SHP77 (cell line): Measurements from ENCODE around the gene FTCD.
"Not testable (repeated sequence)": the region's sequence is repeated elsewhere in the genome, so short reads cannot be mapped to it uniquely, and the experiment has no call there.

Experiments
- DNase-seq, 2 experiments: peaks; one replicate each; lab custom pipeline; 2025; lab: John Stamatoyannopoulos, UW

FTCD gene

GRCh38 chr21:46171996-46172862 is 16.9 kb upstream of the FTCD start:
- DNase-seq = no peak

- no peak for DNase-seq
These were observed 16.2 kb upstream of the FTCD start for GRCh38 chr21:46171585-46171984.

GRCh38 chr21:46170436-46171193 is 15.2 kb upstream of the FTCD start:
- DNase-seq = not testable (repeated sequence)

DNA sequence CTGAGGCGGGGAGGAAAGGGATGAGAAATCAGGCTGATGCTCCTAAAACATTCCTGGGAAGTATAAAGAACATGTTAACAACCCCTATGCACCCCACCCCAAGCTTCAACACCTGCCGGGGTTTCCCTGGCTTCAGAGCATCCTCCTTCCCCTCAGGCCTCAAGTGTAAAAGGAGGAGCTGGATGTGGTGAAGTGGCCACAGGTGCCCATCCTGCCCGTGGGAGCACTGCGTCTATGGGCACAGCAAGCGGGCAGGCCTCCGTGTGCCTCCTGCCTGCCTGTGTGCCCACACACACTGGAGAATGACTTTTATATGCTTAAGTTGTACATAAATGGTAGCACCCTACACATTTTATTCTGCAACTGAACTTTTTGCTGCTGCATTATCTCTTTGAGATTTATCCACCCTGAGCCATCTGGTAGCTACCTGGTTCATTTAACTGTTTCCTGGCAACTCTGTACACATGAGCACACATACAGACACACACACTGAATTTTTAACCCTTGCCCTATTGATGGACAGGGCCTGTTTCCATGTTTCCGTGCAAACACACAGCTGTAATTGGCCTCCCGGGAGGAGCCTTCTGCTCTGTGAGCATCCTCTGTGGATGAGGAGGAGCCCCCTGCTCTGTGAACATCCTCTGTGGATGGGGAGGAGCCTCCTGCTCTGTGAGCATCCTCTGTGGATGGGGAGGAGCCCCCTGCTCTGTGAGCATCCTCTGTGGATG is 13.4 kb upstream of the FTCD start:
- no peak for DNase-seq

- DNase-seq = no peak
These were observed 12.9 kb upstream of the FTCD start for GRCh38 chr21:46168238-46168637.

- no peak for DNase-seq
These were observed 9.7 kb upstream of the FTCD start for GRCh38 chr21:46165098-46165497.

- DNase-seq = no peak
These were observed 8.0 kb upstream of the FTCD start for GRCh38 chr21:46163380-46163779.

- no peak for DNase-seq
These were observed 6.5 kb upstream of the FTCD start for GRCh38 chr21:46161633-46162592.

DNA sequence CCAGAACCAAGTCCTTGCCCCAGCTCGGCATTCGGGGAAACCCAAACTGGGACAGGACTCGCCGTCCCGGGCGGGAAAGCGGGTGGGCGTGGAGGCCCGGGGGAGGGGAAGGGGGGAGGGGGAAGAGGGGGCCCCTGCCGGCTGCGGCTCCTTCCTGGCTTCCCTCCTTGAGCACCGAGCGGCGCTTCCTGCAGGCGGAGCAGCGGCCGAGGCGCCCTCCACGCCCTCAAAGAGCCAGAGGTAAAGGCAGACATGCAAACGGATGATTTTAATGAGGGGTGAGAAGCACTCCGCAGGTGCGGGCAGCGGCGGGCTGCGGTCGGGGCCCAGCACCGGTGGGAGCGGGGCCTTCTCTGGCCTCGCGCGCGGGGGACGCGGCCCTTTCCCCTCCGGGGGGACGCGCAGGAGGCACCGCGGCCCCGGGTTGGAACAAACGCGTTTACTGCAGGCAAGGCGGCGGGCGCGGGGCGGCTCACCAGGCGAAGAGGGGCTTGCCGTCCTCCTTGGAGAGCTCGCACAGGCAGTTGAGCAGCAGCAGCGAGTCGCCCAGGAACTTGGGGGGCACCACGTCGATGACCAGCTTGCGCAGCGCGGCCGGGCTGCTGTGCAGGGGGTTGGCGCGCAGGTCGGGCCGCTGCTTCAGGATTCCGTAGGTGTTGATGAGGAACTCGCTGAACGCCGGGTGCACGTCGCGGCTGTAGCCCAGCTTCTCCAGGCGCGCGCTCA is 5.7 kb upstream of the FTCD start:
- no peak for DNase-seq

- DNase-seq = no peak
These were observed 5.2 kb upstream of the FTCD start for GRCh38 chr21:46160657-46160906.

DNA sequence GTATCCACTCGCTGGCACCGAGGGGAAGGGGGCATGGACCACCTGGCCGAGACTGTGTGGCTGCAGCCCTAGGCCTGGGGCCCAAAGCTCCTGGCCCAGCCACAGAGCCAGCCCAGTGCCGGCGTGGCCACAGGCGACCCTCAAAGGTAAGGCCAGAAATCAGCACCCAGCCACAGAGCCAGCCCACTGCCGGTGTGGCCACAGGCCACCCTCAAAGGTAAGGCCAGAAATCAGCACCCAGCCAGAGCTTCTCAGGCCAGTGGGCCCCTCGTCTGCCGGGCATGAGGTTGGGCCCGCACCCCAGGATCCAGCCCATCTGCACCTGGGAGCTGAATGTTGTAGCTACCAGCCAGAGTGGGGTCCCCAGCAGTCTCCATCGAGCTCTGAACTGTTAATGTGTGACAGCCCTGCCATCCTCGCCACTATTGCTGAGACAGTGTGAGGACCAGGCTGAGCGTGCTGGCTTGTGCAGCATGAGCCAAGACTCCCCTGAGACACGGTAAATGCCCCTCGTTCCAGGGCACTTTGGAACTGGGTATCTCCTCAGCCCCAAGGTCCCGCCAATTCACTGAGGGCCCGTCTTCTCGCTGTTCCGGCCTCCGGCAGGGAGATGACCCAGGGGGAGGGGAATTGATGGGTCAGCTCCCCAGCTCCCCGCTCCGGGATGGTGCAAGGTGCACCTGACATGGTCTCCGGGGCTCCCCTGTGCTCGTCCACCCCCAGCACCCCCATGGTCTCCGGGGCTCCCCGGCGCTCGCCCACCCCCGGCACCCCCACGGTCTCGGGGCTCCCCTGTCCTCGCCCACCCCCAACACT is 4.7 kb upstream of the FTCD start:
- no peak for DNase-seq

DNA sequence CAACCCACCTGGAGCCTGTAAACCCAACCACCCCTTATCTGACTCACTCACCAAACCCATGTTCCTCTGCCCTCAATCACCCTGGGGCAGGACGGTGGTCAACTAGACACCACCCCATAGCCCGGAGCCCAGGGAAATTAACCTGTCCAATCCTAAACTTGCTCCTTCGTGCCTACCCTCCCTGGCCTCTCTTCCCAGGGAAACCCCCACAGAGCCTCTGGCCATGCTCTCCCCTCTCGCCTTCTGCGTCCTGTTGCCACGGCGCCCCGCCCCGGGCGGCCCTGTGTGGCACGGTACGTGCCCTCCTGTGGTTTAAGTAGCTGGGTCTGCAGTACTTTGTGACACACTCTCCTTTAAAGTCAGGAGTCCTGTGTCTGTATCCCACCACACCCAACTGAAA is 4.0 kb upstream of the FTCD start:
- no peak for DNase-seq

DNA sequence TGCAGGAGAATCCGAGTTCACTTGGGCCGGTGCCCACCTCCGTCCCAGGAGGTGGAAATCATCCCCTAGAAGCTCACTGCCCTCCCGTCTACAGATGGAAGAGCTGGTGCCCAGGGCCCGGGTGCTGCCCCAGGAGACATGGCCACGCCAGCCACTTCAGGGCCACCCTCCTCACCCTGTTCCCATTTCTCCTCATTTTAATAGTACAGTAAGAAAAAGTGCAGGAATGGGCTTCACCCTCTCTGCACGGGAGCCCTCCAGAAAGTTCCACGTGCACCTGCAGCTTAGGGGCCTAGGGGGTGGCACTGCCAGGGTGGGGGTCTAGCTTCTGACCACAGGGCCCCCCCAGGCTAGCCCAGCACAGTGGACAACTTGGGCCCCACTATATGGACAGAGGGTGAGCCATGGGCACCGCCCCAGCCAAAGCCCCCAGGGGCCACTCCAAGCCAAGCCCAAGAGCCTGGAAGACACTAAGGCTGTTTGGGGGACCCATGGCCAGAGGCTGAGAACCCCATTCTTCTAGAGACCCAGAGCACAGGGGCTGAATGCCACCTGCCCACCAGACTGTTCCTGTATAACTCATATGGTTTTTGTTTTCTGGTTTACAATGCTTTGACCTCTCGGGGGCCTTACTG is 3.4 kb upstream of the FTCD start:
- DNase-seq = no peak

GRCh38 chr21:46157987-46158451 is 2.6 kb upstream of the FTCD start:
- no peak for DNase-seq

DNA sequence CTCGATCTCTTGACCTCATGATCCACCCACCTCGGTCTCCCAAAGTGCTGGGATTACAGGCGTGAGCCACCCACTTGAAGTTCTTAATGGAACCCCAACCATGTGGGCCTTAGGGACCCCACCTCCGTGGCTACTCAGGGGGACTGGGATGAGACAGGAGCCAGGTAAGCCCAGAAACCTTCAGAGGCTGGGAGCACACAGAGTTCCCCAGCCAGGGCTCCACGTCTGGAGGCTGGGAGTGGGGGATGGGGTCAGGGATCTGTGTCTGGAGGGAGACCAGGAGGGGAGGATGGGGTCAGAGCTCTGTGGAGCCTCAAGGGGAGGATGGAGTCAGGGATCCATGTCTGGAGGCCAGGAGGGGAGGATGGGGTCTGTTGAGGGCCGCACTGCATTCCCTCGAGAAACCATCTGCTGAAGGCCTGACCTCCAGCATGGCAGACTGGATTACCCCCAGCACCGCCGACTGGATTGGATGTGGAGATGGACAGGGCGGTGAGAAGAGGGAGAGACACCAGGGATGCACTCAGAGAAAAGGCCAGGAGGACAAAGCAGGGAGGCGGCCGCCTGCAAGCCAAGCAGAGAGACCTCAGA is 2.1 kb upstream of the FTCD start:
- DNase-seq = no peak

DNA sequence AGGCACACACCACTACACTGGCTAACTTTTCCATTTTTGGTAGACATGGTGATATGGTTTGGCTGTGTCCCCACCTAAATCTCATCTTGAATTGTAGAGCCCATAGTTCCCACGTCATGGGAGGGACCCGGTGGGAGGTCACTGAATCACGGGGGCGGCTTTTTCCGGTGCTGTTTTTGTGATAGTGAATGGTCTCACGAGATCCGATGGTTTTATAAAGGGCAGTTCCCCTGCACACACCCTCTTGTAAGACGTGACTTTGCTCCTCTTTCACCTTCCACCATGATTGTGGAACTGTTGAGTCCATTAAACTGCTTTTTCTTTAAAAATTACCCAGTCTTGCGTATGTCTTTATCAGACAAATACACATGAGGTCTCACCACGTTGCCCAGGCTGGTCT is 1.3 kb upstream of the FTCD start:
- DNase-seq = no peak

GRCh38 chr21:46156378-46156645 is 933 bp upstream of the FTCD start:
- no peak for DNase-seq

DNA sequence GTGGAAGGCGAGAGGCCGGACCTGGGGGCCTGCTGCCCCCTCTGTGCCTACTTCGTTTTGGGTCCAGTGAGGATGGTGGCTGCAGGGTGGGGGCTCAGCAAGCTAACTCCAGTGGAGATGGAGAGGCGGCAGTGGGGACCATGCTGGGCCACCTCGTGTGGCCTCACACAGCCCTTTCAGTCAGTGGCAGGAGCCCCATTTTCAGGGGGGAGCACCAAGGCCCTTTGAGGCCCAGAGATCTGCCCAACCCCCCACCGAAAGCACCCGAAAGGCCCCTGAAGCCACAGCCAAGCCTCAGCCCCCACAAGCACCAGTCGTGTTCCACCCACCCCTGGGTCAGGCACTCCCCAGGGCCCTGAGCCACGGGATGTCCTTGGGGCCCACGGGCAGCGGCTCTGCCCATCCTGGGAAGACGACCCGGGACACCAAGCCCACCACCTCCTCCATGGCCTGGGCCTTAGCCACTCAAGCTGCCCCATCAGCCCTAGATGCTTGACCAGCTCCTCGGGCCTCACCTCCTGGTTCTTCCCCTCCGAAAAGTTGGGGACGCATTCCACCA is 345 bp downstream of the FTCD start:
- no peak for DNase-seq
